Brain microvascular endothelial cell (primary cell): ENCODE results near the gene OXER1.
"Not testable (repeated sequence)": the region's sequence is repeated elsewhere in the genome, so short reads cannot be mapped to it uniquely, and the experiment has no call there.

Experiments used
- DNase-seq: peaks from one replicate; pipeline ENCODE4 v3.0.0-alpha.2; 2020
- H3K27ac ChIP-seq: fragments of 250-450 bp; sonication (Bioruptor Pico); 2 replicates; pipeline ENCODE4 v1.5.1; 2020; ENCODE audit warnings: mild to moderate bottlenecking, moderate library complexity
- H3K27me3 ChIP-seq: fragments of 250-450 bp; sonication (Bioruptor Pico); replicated peaks from 2 replicates; pipeline ENCODE4 v1.5.1; 2020; ENCODE audit warnings: mild to moderate bottlenecking
- H3K36me3 ChIP-seq: fragments of 250-450 bp; sonication (Bioruptor Pico); replicated peaks from 2 replicates; pipeline ENCODE4 v1.5.1; 2020; ENCODE audit warnings: mild to moderate bottlenecking
- H3K4me3 ChIP-seq: 2 replicates; pipeline ENCODE4 v1.5.1; 2011; ENCODE audit warnings: low read depth, mild to moderate bottlenecking, control low read depth, low read length, moderate library complexity
- CTCF ChIP-seq: IDR thresholded peaks from 2 replicates; pipeline ENCODE4 v1.5.1; 2011; ENCODE audit warnings: low read depth, mild to moderate bottlenecking, moderate library complexity, low read length, control low read depth, inconsistent platforms; ENCODE audit errors: missing control alignments
- in situ Hi-C: cut with HindIII; loops from 2 replicates; pipeline ENCODE4 v1.10.0; 2017; ENCODE audit warnings: low sequenced_read_pairs, low pct_ligation_motif_present

Gene OXER1

GRCh38 chr2:42736598-42737322 is 27.2 kb downstream of the OXER1 start:
- no peak for DNase-seq
- Histone ChIP-seq H3K36me3 (no peaks in the 10 kb centered on the region), H3K4me3 (no peak overlapping the region), H3K27me3 (no peaks in the 10 kb centered on the region), H3K27ac (no peak overlapping the region)
- no peak for TF ChIP-seq CTCF
- in situ Hi-C loops = no loop called here

GRCh38 chr2:42733852-42734251 is 30.1 kb downstream of the OXER1 start:
- no peak for DNase-seq
- in situ Hi-C loops = no loop called here
- Histone ChIP-seq H3K27me3 (no peaks in the 10 kb centered on the region), H3K27ac (no peak overlapping the region), H3K4me3 (no peak overlapping the region), H3K36me3 (no peaks in the 10 kb centered on the region)
- TF ChIP-seq CTCF = no peak

- DNase-seq, H3K27ac ChIP-seq, in situ Hi-C loops, H3K4me3 ChIP-seq, H3K36me3 ChIP-seq, H3K27me3 ChIP-seq: not testable (repeated sequence)
Measured at GRCh38 chr2:42731316-42731715, 32.6 kb downstream of the OXER1 start.

GRCh38 chr2:42726680-42727079 is 37.3 kb downstream of the OXER1 start:
- H3K36me3 ChIP-seq = no peaks in the 10 kb centered on the region
- H3K4me3 ChIP-seq = no peak overlapping the region
- no peaks in the 10 kb centered on the region for H3K27me3 ChIP-seq
- no peak for DNase-seq
- no peak overlapping the region for H3K27ac ChIP-seq
- in situ Hi-C loops = no loop called here
- no peak for TF ChIP-seq CTCF

GRCh38 chr2:42725657-42726056 is 38.3 kb downstream of the OXER1 start:
- H3K27me3 ChIP-seq = no peaks in the 10 kb centered on the region
- TF ChIP-seq CTCF = no peak
- H3K4me3 ChIP-seq = no peak overlapping the region
- no peak overlapping the region for H3K27ac ChIP-seq
- DNase-seq = no peak
- in situ Hi-C loops = no loop called here
- H3K36me3 ChIP-seq = no peaks in the 10 kb centered on the region

- in situ Hi-C loops = no loop called here
- H3K27ac ChIP-seq = no peak overlapping the region
- H3K36me3 ChIP-seq = no peaks in the 10 kb centered on the region
- H3K27me3 ChIP-seq = no peaks in the 10 kb centered on the region
- no peak for TF ChIP-seq CTCF
- H3K4me3 ChIP-seq = no peak overlapping the region
- no peak for DNase-seq
Measured at GRCh38 chr2:42724886-42725285, 39.0 kb downstream of the OXER1 start.
